Stimulated activated CD4-positive, alpha-beta T cell treated with anti-CD3 and anti-CD28 coated beads, Interleukin-1b, Interleukin-23, amount 100 ng/mL, for 24 hours (primary cell): ENCODE measurements around the gene CACNA1B.
"Not testable (repeated sequence)": the region's sequence is repeated elsewhere in the genome, so short reads cannot be mapped to it uniquely, and the experiment has no call there.

ENCODE experiments used
- DNase-seq, 4 experiments: peaks; one replicate each; pipeline ENCODE4 v3.0.0-alpha.2; 2020; ENCODE audit warnings: low read depth in 4 of 4, low spot score in 1 of 4

The CACNA1B gene

DNA sequence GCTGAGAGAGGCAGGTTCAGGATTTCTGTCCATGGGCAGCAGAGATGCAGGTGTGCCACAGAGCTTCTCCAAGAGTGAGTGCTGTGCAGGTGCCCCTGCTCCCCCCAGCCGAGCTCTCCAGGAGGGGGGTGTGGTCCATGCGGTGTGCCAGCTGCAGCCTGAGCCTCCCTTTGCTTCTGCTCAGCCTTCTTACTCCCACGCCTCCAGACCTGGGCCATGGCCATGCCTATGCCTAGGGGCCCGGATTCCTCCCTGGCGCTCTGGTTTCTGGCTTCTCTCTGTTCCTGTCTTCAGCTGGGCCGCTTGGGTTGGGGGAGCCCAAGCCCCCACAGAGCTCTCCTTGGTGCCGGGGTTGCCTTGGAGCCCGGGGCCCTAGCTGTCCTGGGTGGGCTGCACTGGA lies 133.3 kb downstream of the CACNA1B start:
- no peak for DNase-seq

DNA sequence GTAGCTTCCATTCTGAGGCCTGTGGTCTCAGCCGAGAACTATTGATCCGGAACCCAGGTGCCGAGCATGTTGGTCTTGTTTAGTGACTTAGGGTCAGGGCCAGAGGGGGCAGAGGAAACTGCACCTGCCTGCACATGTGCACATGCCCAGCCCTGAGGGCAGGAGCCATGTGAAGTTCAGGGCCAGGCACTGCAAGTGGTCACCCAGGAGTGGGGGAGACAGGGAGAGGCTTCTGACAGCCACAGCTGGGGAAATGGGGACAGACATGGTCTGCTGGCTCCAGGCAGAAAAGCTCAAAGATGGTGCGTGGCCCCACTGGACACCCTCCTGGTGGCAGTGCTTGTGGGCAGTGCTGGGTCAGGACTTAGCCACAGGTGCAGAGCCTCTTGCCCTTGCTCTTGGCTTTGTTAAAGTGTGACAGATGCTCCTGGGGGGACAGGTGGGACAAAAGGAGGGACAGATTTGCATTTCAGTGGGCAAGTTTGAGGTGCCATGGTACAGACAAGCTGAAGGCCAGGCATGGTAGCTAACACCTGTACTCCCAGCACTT lies 134.4 kb downstream of the CACNA1B start:
- DNase-seq, result no peak

DNA sequence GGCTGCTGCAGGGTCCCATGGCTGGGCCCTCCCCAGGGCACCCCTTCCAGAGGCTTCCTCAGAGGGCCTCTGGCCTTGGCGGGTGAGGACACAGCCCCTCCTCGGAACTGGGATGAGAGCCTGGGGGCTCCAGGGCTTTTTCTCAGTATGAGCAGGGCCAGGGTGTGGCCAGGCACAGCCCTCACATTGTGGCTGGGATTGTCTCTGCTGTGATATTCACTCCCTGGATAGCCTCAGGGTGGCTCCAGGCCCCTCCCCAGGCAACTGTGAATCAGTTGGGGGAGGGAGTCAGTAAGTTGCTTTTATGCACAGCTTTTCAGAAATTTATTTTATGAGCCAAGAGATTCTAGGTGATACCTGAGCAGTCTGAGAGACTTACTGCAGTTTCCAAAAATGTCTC lies 135.7 kb downstream of the CACNA1B start:
- DNase-seq, result no peak

DNA sequence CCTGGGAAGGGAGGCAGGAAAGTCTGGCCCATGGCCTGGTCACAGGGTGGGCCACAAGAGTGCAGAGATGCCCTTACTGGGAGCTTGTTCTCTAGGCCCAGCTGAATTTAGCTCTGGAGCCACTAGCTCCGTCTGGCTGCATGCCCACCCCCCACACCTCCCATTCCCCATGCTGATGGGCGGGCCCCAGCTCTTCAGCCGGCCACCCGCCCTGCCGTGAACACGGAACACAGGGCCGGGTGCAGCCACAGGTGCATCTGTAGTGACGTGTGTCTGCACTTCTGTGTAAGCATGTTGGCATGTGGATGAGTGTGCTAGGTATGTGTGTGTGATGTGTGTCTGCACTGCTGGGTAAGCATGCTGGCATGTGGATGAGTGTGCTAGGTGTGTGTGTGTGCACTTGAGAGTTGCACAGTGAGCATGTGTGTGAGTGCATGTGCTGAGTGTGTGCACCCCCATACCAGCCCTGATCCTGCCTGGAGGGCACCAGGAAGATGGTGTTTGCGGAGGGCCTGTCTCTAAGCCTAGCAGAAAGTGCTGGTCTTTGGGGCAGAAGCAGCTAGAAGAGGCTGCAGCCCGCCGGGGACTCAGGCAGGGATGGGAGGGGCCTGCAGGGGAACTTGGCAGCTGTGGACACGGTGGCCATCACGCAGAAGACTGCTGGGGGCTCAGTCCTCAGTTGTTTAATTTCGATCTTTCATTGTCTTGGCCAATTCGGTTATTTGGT lies 136.4 kb downstream of the CACNA1B start:
- DNase-seq, result no peak

DNA sequence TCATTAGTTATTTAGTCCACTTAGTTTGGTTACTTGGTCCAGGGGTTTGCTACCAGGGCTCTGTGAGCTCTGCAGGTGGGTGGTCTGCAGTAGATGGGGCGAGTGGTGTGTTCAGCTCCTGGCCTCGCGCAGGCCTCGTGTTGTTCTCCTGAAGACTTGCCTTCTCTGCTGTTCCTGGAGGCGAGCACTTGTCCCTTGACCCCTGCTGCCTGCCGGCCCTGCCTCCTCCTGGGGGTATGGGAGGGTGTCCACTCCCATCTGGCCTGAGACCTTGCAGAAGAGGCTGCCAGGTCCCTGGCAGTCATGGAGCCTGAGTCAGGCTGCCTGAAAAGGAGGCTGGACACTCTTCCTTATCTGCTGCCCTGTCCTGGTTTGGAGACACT lies 137.0 kb downstream of the CACNA1B start:
- no peak for DNase-seq

DNA sequence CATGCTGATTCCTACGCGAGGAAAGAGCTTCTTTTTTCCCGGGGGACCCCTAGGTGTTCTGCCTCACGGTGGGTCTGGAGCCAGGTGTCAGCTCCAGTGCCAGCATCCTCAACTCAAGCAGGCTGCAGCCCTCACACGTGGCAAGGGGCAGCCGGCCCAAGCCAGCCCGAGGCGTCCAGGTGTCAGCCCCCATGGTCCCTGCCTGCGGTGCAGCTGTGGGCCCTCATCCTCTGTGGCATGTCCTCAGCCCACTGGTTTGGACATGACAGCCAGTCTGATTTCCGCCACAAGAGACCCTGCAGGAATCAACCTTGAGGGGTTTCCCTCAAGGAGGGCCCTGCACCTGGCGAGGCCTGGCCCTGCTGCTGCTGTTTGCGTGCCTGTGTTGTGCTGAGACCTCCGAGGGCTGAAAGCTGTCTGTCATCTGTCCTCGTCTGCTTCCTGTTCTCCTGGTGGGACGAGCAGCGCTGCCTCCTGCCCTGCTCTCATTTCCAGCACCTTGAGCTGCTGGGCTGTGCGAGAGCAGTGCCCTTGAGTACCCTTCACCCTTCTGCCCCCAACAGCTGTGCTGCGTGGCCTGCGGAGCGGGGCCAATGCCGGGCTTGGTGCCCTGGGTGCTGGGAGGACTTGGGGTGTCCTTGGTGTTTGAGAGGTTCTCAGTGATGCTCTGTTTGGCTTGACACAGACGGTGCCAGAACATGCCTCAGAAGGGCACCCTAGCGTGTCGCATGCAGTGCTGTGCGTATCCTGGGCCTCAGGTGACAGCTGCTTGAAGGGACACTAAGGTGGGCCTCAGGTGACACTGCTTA lies 137.6 kb downstream of the CACNA1B start:
- no peak for DNase-seq

DNA sequence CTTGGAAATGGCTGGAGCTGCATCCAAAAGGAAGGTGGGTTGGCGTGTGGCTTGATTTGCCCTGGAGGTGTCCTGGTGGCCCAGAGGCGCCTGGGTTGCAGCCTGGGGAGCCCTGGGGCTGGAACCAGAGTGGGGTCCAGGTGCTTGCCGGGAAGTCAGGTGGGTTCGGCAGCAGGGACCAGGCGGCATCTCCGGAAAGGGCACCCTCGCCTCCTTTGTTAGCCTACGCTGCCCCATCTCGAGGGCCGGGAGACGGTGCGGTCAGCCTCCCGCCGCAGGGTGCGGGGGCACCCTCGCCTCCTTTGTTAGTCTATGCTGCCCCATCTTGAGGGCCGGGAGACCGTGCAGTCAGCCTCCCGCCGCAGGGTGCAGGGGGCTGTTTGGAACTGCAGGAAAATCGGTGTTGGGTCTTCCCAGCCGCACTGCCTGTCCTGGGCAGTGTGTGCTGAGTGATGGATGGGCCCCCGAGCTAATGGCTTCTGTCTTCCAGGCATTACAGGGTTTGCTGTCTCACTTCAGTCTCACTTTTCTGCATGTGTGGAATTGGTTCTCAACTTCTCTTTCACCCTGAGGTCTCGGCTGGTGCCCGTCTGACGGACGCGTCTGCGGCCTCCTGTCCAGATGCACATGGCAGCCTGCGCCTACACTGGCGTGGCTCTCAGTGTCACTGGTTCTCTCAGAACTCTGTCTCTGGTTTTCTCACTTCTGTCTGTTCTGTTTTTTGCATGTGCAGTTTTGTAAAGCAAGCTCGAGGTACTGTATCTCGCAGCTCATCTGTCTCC lies 139.0 kb downstream of the CACNA1B start:
- DNase-seq, result no peak

DNA sequence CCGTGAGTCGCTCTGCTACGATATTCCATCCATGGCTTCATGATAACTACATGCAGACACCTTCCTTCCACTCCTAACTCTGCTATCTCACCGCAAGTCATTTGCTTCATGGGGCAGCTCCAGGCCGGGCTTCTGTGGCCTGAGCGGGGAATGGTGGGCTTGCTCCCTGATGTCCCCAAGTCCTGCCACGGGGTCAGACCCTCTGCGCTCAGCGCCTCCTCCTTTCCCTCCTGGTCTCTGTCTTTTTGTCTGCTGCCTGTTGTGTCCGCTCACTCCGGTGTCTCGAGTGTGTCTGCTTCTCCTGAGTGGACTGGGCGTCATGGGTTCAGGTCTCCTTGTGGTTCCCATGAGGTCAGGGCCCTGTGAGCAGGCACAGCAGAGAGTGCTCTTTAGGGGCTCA lies 139.6 kb downstream of the CACNA1B start:
- DNase-seq, result no peak

DNA sequence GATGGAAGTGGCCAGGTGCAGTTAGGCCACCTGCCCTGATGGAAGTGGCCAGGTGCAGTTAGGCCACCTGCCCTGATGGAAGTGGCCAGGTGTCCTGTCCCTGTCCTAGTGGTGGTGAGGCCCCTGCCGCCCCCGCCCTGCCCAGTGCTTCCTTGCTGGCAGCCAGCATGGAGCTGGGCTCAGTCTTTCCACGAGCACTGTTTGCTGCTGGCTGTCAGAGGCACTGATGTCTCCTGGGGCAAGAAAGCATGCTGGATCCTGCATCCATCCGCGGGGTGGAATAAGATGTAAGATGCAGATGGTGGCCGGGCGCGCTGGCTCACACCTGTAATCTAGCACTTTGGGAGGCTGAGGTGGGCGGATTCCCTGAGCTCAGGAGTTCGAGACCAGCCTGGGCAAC lies 141.9 kb downstream of the CACNA1B start:
- not testable (repeated sequence) for DNase-seq

DNA sequence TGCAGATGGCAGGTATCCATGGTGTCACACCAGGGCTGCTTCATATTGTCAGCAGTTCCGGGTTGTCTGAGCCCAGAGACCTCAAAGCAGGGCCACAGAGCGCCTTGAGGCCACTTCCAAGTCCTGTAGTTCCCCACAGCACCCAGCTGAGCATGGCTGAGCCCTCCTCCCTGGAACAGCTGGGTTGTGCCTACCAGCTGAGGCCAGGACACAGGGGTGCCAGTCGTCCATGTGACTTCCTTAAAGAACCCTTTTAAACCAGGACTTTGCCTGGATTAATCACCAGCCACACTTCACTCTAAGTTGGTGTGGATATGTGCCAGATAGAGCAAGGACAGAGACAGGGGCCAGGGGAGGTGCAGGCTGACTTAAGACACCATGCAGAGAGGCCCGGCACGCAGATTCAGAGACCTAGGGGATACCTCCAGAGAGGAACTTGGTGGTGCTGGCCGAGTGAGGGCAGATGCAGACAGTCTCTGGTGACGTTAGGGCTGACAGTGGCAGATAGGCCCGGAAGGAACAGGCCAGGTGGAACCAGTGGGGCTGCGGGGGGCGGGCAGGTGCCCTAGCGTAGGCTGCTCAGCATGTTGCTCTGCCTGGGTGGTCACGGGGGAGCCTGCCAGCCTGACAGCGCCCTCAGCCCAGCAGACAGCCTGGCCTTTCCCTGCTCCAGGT lies 142.7 kb downstream of the CACNA1B start:
- no peak for DNase-seq

DNA sequence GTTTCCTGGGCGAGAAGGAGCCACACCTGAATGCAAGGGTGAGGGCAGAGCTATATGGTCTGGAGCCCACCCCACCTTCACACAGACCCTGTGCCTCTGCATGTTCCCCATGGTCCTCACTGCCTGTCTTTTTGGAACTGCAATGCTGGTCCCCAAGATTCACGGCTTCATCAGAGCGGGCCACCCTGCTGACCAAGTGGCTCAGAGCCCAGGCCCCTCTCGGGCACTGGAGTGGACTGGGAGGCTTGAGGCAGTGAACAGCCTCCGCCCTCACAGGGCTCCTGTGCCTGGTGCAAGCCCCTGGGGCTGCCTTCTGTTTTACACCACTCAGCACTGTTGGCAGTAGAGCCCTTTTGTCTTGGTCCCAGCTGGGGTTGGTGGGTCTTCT lies 143.2 kb downstream of the CACNA1B start:
- no peak for DNase-seq

DNA sequence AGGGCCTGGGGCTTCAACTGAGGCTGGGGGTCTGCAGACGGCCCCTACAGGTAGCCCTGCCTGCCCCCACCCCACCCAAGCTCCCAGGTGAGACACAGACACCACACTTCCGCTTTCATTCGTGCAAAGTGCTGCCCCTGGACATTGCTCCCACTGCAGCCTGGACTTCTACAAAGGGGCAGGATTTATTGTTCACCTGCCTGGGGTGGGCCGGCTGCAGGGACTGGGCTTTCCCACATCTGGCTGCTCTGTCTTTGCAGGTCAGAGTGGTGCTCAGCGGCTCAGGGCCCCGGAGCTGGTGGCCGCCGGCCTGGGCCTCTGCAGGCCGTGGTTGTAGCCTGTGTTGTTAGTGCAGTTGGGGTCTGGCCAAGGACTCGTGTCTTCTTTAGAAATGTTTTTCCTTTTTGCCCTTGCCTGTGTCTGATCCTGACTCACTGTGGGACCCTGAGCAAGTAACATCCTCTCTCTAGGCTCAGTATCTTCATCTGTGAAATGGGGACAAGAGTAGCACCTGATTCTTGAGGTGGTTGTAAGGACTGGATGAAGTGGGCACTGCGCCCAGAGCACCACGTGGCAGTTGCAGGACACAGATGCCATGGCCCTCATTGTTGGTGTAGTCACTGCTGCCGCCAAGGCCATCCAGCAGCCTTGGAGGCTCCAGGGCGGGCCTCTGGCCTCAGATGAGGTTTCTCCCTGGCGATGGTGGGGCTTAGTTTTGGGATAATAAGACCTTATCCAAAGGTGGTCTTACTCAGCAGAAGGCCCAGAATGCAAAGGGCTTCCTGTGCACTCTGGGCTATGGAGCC lies 143.9 kb downstream of the CACNA1B start:
- no peak for DNase-seq

DNA sequence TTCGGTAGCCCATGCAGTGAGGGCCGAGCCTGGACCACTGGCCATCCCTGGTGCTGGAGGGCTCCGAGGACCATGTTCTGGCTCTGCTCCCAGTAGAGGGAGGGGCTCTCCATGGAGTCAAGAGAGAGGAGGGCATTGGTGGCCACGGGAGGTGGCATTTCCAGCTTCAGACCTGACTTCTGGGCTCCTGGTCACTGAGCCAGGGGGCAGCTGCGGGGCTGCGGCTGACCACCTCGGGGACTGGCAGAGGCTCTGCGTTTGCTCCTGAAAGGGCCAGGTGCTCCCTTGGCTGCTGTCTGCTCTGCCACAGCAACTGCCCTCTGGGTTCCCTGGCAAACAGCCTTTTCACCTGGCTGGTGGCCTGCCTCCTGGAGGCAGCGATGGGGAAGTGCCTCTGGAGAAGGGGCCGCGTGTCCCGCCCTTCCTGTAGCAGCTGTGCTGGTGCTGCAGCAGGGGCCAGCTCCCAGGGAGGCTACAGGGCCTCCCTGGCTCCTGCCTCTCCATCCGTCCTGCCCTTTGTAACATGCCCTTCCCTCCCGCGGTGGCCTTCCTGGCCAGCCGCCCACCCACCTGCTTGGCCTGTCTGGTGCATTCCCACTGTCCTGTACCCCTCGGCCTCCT lies 144.6 kb downstream of the CACNA1B start:
- peak in 1 of 4 experiments; percentile 11 for DNase-seq

DNA sequence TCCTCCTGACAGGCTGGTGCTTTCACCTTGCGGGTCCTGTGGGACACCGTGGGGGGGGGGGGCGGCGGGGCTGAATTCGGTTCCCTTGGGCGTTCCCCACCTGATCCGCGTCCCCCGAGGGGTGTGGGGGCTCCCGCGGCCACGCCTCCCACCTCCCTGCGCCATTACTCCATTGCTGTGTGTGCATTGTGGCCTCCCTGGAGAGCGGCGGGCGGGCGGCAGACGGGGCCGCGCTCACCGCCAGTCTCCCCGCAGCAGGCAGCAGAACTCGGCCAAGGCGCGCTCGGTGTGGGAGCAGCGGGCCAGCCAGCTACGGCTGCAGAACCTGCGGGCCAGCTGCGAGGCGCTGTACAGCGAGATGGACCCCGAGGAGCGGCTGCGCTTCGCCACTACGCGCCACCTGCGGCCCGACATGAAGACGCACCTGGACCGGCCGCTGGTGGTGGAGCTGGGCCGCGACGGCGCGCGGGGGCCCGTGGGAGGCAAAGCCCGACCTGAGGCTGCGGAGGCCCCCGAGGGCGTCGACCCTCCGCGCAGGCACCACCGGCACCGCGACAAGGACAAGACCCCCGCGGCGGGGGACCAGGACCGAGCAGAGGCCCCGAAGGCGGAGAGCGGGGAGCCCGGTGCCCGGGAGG lies 145.3 kb downstream of the CACNA1B start:
- no peak for DNase-seq

DNA sequence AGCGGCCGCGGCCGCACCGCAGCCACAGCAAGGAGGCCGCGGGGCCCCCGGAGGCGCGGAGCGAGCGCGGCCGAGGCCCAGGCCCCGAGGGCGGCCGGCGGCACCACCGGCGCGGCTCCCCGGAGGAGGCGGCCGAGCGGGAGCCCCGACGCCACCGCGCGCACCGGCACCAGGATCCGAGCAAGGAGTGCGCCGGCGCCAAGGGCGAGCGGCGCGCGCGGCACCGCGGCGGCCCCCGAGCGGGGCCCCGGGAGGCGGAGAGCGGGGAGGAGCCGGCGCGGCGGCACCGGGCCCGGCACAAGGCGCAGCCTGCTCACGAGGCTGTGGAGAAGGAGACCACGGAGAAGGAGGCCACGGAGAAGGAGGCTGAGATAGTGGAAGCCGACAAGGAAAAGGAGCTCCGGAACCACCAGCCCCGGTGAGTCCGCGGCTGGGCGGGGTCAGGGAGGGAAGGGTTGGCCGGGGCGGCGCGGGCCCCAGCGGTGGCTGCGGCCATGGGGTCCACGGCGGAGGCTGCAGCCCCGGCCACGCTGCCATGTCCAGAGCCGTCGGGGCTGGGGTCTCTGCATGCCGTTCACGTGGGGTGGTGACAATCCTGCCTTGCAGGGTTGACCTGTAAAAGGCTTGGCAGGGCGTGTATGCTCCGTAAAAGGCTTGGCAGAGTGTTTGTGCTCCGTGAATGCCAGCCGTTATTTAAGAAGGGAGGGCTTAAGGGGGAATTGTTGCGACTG lies 146.0 kb downstream of the CACNA1B start:
- DNase-seq, result no peak

DNA sequence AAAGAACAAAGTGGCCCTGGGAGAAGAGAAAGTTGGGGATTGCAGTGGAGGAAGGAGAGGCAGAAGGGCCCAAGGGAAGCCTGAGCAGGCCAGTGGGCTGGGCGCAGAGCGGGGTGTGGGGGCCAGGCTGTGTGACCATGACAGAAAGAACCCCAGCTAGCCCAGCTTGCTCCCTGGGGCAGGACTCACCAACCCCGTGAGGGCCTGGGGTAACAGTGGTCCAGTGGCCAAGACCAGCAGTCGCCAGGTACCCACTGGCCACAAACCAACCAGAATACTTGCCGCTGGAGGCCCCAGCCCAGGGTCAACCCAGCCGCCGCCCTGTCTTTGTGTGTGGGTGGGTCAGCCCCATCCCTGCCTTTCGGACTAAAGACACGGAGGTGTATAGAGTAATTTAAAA lies 146.5 kb downstream of the CACNA1B start:
- no peak for DNase-seq

DNA sequence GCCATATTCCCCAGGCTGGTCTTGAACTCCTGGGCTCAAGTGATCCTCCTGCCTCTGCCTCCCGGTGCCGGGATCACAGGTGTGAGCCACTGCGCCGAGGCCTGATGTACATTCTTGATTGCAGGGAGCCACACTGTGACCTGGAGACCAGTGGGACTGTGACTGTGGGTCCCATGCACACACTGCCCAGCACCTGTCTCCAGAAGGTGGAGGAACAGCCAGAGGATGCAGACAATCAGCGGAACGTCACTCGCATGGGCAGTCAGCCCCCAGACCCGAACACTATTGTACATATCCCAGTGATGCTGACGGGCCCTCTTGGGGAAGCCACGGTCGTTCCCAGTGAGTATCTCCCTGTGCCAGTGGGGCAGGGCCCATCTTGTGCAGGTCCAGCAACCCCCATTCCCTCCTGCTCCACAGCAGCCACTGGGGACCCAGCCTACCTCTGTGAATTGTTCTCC lies 147.3 kb downstream of the CACNA1B start:
- DNase-seq, result no peak

DNA sequence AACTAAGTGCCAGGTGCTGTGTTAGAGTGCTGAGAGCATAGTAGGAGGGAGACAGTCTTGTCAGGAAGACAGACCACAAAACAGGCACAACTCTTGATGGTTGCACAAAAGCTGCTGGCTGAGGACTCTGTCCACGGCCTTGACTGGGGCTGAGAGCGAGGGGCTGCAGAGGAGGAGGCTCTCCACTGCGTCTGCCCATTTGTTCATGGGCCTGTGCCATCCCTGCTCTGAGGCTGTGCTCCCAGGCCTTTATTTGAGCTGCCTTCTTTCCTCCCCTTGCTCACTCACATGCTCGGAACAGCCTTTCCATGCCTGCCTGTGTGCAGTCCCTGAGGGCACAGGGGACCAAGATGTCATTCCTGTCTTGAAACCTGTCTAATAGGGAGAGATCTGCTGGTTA lies 147.8 kb downstream of the CACNA1B start:
- no peak for DNase-seq

DNA sequence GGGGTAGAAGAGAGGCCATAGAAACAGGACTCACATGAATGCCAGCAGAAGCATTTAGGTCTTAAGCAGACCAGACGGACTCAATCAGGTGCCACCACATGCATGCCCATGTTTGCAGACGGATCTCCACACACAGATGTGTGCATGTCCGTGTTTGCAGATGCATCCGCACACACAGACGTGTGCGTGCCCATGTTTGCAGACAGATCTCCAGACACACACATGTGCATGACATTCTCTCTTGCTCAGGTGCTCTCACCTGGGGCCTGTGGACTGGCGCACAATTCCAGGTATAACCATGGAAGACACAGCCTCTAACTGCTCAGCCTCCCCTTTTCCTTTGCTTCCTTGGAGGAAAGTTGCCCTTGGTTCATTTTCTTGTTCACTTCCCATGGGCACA lies 148.3 kb downstream of the CACNA1B start:
- no peak for DNase-seq
